LNCaP clone FGC (cell line): Measurements from ENCODE around the gene ELOVL1.

Source experiments
- DNase-seq: peaks from one replicate; pipeline ENCODE4 v3.0.0-alpha.2; 2011; ENCODE audit warnings: low read depth
- H3K4me3 ChIP-seq: 2 replicates; pipeline ENCODE4 v1.5.1; 2011; ENCODE audit warnings: mild to moderate bottlenecking, low read depth, low read length, control low read depth
- CTCF ChIP-seq: IDR thresholded peaks from 2 replicates; pipeline ENCODE4 v1.5.1; 2012; ENCODE audit warnings: mild to moderate bottlenecking; ENCODE audit not compliant: control insufficient read depth, insufficient read depth; ENCODE audit errors: extremely low read depth

ELOVL1 gene

GRCh38 chr1:43340559-43340958 is 27.3 kb downstream of the ELOVL1 start:
- no peak for TF ChIP-seq CTCF
- no peak overlapping the region for H3K4me3 ChIP-seq
- DNase-seq: no peak

- DNase-seq: no peak
- TF ChIP-seq CTCF: no peak
- H3K4me3 ChIP-seq: no peak overlapping the region
Measured at GRCh38 chr1:43339584-43340232, 28.1 kb downstream of the ELOVL1 start.

- TF ChIP-seq CTCF: no peak
- no peak overlapping the region for H3K4me3 ChIP-seq
- DNase-seq: no peak
Measured at GRCh38 chr1:43338001-43338400, 29.8 kb downstream of the ELOVL1 start.

GRCh38 chr1:43337588-43337987 is 30.2 kb downstream of the ELOVL1 start, which contains the start of gene MPL:
Gene MPL (plus strand): TSS chr1:43337818. CDS start chr1:43337849, 31 bp downstream.
- no peak within 1 kb of the TSS for H3K4me3 ChIP-seq
- TF ChIP-seq CTCF: no peak
- no peak for DNase-seq

- no peak for TF ChIP-seq CTCF
- DNase-seq: no peak
Measured at GRCh38 chr1:43334453-43335205, 33.2 kb downstream of the ELOVL1 start.

GRCh38 chr1:43331688-43332087 is 36.1 kb downstream of the ELOVL1 start:
- no peak overlapping the region for H3K4me3 ChIP-seq
- no peak for DNase-seq
- no peak for TF ChIP-seq CTCF

More at GRCh38 chr1:43334453-43335205, 33.2 kb downstream of the ELOVL1 start:
- H3K4me3 ChIP-seq: no peak overlapping the region
